GM12878 (cell line): Measurements from ENCODE around the gene DICER1.

ENCODE experiments used
- CHD2 ChIP-seq: IDR thresholded peaks from 2 replicates; pipeline ENCODE4 v1.6.1; 2011; ENCODE audit warnings: low read depth, low read length, improper control_type of control experiment, borderline replicate concordance
- CTCF ChIP-seq, 3 experiments: IDR thresholded peaks in 2 of 3; conservative IDR thresholded peaks in 1 of 3; 2 replicates each; pipeline ENCODE4 v1.5.1; 2011; ENCODE audit warnings: low read depth in 3 of 3, low read length in 3 of 3, mild to moderate bottlenecking in 3 of 3, control low read depth in 2 of 3, moderate library complexity in 2 of 3, inconsistent platforms in 1 of 3, mixed read lengths in 1 of 3; ENCODE audit not compliant: control insufficient read depth in 2 of 3, insufficient read depth in 1 of 3; ENCODE audit errors: extremely low read depth in 1 of 3
- EZH2 ChIP-seq: IDR thresholded peaks from 2 replicates; pipeline ENCODE4 v1.6.1; 2012; ENCODE audit warnings: low read depth, mild to moderate bottlenecking, control low read depth, inconsistent platforms, low read length, borderline replicate concordance; ENCODE audit not compliant: control insufficient read depth
- HCFC1 ChIP-seq: fragments of 150-350 bp; IDR thresholded peaks from 2 replicates; pipeline ENCODE4 v1.6.1; 2014; ENCODE audit warnings: low read length
- JUND ChIP-seq: IDR thresholded peaks from 2 replicates; pipeline ENCODE4 v1.6.1; 2012; ENCODE audit warnings: low read depth, mild to moderate bottlenecking, low read length, improper control_type of control experiment, moderate library complexity
- NFYA ChIP-seq: IDR thresholded peaks from 2 replicates; pipeline ENCODE4 v1.6.1; 2011; ENCODE audit warnings: low read depth, mild to moderate bottlenecking, low read length, improper control_type of control experiment, borderline replicate concordance
- NR2C2 ChIP-seq: IDR thresholded peaks from 2 replicates; pipeline ENCODE4 v1.6.1; 2011; ENCODE audit warnings: borderline replicate concordance, low read depth; ENCODE audit not compliant: control insufficient read depth, insufficient read length
- POLR2A ChIP-seq: IDR thresholded peaks from 2 replicates; pipeline ENCODE4 v1.6.1; 2011; ENCODE audit warnings: low read depth, mild to moderate bottlenecking, low read length
- POLR2AphosphoS5 ChIP-seq: IDR thresholded peaks from 2 replicates; pipeline ENCODE4 v1.6.1; 2011; ENCODE audit warnings: mild to moderate bottlenecking, low read length, inconsistent platforms
- SIN3A ChIP-seq: IDR thresholded peaks from 2 replicates; pipeline ENCODE4 v1.6.1; 2012; ENCODE audit warnings: low read depth, low read length, improper control_type of control experiment

- no peak for TF ChIP-seq CTCF (IDR thresholded peaks at IDR 0.05 in 2 of 3, conservative IDR thresholded peaks at IDR 0.05 in 1 of 3; ENCODE audit: control insufficient read depth in 2 of 3, extremely low read depth in 1 of 3, insufficient read depth in 1 of 3, low read depth in 3 of 3, low read length in 3 of 3)
- no peak for TF ChIP-seq NR2C2
- TF ChIP-seq JUND, result no peak
- TF ChIP-seq POLR2A, result no peak
- TF ChIP-seq EZH2, result no peak
- TF ChIP-seq NFYA, result no peak
- no peak for TF ChIP-seq CHD2
- TF ChIP-seq POLR2AphosphoS5, result no peak
- TF ChIP-seq HCFC1, result no peak
- no peak for TF ChIP-seq SIN3A
These were observed 39.2 kb downstream of the DICER1 start for GRCh38 chr14:95117937-95118721.
